ENCODE data around the gene NCK2.

Gene NCK2

DNA sequence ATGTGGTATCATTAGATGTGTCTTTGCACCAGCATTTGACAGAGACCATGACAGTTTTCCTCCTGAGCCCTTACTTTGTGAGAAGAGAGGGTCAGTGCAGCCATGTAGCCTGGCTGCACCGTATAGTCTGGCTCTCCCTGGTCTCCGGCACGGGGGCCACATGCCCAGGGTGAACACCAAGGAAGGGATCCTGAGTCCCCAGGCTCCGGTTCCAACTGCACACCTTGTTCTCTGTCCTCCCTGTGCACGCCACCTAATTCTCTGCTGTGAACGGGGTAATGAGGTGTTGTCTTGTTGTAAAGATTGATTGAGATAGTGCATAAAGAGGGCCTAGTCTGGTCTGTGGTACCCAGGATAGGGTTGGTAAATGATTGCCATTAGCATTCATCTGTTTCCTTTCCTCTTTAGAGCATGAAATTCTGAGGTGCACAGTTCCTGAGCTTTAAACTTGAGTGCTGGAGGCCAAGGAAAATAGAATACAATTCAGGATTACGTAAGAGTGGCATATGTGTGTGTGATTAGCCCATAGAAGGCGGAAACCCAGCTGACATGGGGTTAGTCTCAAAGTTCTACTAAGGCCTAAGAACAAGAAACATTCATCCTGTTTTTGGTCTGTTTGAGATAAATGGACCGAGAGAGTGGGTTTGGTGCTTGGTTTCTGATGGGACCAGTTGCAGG lies 55.5 kb downstream of the NCK2 start:
- no peak for TF ChIP-seq CTCF (IDR thresholded peaks at IDR 0.05)
- Histone ChIP-seq H3K36me3 (no peaks in the 10 kb centered on the region), H3K4me3 (no peak overlapping the region), H3K9me3 (no peaks in the 10 kb centered on the region), H3K27ac (peak overlapping the region; percentile 47 to 51), H3K4me1 (peaks cover 0 to 76% (median 57%) of the 10 kb centered on the region in 4 donors), H3K27me3 (no peaks in the 10 kb centered on the region)
- intact Hi-C loops (cut with DNase I; ENCODE audit: low total_unique reads), result no loop called here
- DNase-seq, result peak in 1 of 2 donors; percentile 41

- H3K4me1 ChIP-seq, result peaks cover 0 to 67% (median 49%) of the 10 kb centered on the region in 4 donors
- DNase-seq, result no peak
- no peak overlapping the region for H3K4me3 ChIP-seq
- intact Hi-C loops (cut with DNase I; ENCODE audit: low total_unique reads), result no loop called here
- H3K36me3 ChIP-seq, result no peaks in the 10 kb centered on the region
- H3K9me3 ChIP-seq, result no peaks in the 10 kb centered on the region
- no peaks in the 10 kb centered on the region for H3K27me3 ChIP-seq
- peak overlapping the region; percentile 47 to 51 for H3K27ac ChIP-seq
- TF ChIP-seq CTCF (IDR thresholded peaks at IDR 0.05), result no peak
These were observed 56.4 kb downstream of the NCK2 start for GRCh38 chr2:105800953-105801635.

DNA sequence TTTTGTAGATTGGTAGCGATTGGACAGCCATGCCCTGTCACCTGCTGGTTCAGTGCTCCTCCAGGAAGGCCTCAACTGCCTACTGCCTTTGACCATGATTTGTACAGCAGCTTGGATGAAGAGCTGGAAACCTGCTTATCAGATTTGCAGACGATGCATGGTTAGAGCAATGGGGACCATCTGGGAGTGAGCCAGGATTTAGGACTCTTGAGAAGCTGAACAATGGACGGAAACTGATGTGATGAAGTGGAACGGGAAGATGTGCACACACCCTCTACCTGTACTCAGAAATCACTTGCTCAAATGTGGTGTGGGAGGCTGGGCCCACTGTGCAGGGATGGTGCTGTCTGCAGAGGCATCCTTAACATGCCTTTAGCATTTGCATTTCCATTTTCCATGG lies 57.2 kb downstream of the NCK2 start:
- no peak for DNase-seq
- Histone ChIP-seq H3K4me1 (peaks cover 0 to 59% (median 41%) of the 10 kb centered on the region in 4 donors), H3K27me3 (no peaks in the 10 kb centered on the region), H3K9me3 (no peaks in the 10 kb centered on the region), H3K36me3 (no peaks in the 10 kb centered on the region), H3K27ac (no peak overlapping the region), H3K4me3 (no peak overlapping the region)
- TF ChIP-seq CTCF (IDR thresholded peaks at IDR 0.05), result no peak
- intact Hi-C loops (cut with DNase I; ENCODE audit: low total_unique reads), result no loop called here

DNA sequence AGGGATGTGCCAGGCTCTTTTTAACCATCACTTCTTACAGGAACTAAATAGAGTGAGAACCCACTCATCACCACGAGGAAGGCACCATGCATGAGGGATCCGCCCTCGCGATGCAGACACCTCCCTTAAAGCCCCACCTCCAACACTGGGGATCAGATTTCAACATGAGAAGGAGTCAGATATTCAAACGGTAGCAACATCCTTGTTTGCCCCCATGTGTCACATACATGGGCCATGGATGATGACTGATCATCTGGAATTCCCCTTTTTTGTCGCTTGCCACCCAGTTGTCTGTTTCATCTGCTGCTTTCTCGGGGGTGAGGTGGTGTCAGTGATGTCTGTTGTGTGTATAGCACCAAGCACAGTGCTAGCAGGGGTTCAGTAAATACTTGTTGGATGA lies 57.9 kb downstream of the NCK2 start:
- Histone ChIP-seq H3K36me3 (no peaks in the 10 kb centered on the region), H3K27me3 (no peaks in the 10 kb centered on the region), H3K9me3 (no peaks in the 10 kb centered on the region), H3K4me3 (no peak overlapping the region), H3K27ac (no peak overlapping the region), H3K4me1 (peaks cover 0 to 55% (median 36%) of the 10 kb centered on the region in 4 donors)
- intact Hi-C loops (cut with DNase I; ENCODE audit: low total_unique reads), result no loop called here
- TF ChIP-seq CTCF (IDR thresholded peaks at IDR 0.05), result no peak
- DNase-seq, result no peak

DNA sequence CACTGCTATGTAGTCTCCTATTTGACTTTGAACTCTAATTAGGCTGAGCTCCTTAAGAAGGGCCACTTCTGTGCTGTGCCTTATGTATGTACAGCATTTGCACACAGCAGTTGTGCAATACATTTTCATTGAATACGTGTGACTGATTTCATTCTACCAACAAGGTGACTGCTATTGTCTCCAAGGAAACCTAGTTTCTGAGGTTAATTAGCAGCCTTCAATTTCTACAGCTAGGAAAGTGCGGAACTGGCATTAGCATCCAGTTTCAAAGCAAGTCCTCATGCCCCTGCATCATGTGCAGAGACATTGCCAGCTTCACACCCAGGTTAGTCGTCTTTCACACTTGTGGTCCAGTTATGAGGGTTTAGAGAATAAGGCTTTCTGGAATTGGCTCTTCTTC lies 58.6 kb downstream of the NCK2 start:
- Histone ChIP-seq H3K27ac (no peak overlapping the region), H3K36me3 (no peaks in the 10 kb centered on the region), H3K4me3 (no peak overlapping the region), H3K4me1 (peaks cover 0 to 47% (median 28%) of the 10 kb centered on the region in 4 donors), H3K9me3 (no peaks in the 10 kb centered on the region), H3K27me3 (no peaks in the 10 kb centered on the region)
- intact Hi-C loops (cut with DNase I; ENCODE audit: low total_unique reads), result no loop called here
- DNase-seq, result no peak
- TF ChIP-seq CTCF (IDR thresholded peaks at IDR 0.05), result no peak

Data from tibial artery (tissue), 4 donors.